ENCODE results near the gene PF4V1. TPM values are rescaled to one million over a fixed set of nuclear protein-coding genes. Genes with fewer than 3 reads are reported as not detected.

The PF4V1 gene
- total RNA-seq, 3 donors from 2014 or later: not detected

DNA sequence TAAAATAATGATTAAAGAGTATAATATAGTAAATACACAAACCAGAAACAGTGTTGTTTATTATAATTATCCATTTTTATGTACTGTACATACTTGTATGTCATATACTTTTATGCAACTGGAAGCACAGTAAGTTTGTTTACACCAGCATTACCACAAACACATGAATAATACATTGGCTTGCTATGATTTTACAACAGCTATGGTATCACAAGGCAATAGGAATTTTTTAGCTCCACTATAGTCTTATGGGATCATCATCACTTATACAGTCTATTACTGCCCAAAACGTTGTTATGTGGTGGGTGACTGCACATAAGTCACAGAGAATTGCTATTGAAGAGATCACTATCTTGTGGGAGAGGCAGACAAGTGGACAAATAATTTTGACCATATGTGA, 1.8 kb upstream of the PF4V1 start:
- intact Hi-C loops (cut with DNase I; ENCODE audit: low total_unique reads): no loop called here
- Histone ChIP-seq H3K4me3 (no peak overlapping the region), H3K9me3 (no peaks in the 10 kb centered on the region), H3K4me1 (no peaks in the 10 kb centered on the region), H3K27ac (no peak overlapping the region), H3K27me3 (no peaks in the 10 kb centered on the region), H3K36me3 (no peaks in the 10 kb centered on the region)
- no peak for DNase-seq (ENCODE audit: low spot score in 2 of 2)
- TF ChIP-seq POLR2AphosphoS5 (IDR thresholded peaks at IDR 0.05): no peak
- TF ChIP-seq POLR2A (IDR thresholded peaks at IDR 0.05): no peak
- TF ChIP-seq, protein P1, sequence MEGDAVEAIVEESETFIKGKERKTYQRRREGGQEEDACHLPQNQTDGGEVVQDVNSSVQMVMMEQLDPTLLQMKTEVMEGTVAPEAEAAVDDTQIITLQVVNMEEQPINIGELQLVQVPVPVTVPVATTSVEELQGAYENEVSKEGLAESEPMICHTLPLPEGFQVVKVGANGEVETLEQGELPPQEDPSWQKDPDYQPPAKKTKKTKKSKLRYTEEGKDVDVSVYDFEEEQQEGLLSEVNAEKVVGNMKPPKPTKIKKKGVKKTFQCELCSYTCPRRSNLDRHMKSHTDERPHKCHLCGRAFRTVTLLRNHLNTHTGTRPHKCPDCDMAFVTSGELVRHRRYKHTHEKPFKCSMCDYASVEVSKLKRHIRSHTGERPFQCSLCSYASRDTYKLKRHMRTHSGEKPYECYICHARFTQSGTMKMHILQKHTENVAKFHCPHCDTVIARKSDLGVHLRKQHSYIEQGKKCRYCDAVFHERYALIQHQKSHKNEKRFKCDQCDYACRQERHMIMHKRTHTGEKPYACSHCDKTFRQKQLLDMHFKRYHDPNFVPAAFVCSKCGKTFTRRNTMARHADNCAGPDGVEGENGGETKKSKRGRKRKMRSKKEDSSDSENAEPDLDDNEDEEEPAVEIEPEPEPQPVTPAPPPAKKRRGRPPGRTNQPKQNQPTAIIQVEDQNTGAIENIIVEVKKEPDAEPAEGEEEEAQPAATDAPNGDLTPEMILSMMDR (IDR thresholded peaks at IDR 0.05): no peak

DNA sequence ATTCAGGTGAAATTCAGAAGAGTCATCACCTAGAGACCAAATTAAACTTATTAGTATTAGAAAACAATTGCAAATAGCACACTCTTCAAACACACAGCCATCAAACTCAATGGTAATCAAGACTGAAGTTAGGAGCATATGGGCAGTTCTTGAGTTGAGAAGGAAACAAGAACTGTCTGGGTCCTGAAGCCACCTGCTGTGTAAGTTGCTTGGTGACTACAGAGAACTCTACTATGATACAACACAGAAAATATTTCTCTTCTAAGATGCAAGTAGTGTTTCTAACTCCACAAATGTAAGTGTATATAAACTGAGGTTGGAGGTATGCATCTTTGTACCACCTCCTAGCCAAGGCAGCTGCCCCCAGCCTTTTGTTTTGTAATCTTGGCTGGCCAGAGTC, 325 bp upstream of the PF4V1 start:
- TF ChIP-seq POLR2AphosphoS5 (IDR thresholded peaks at IDR 0.05): no peak
- no peak for TF ChIP-seq POLR2A (IDR thresholded peaks at IDR 0.05)
- TF ChIP-seq, protein P1 (IDR thresholded peaks at IDR 0.05): no peak
- no peaks in the 10 kb centered on the region for H3K9me3 ChIP-seq
- no peaks in the 10 kb centered on the region for H3K36me3 ChIP-seq
- peak overlapping the region in 1 of 3 donors; percentile 58 for H3K4me3 ChIP-seq
- H3K4me1 ChIP-seq: no peaks in the 10 kb centered on the region
- intact Hi-C loops (cut with DNase I; ENCODE audit: low total_unique reads): no loop called here
- DNase-seq (ENCODE audit: low spot score in 2 of 2): no peak
- H3K27ac ChIP-seq: no peak overlapping the region
- H3K27me3 ChIP-seq: no peaks in the 10 kb centered on the region

DNA sequence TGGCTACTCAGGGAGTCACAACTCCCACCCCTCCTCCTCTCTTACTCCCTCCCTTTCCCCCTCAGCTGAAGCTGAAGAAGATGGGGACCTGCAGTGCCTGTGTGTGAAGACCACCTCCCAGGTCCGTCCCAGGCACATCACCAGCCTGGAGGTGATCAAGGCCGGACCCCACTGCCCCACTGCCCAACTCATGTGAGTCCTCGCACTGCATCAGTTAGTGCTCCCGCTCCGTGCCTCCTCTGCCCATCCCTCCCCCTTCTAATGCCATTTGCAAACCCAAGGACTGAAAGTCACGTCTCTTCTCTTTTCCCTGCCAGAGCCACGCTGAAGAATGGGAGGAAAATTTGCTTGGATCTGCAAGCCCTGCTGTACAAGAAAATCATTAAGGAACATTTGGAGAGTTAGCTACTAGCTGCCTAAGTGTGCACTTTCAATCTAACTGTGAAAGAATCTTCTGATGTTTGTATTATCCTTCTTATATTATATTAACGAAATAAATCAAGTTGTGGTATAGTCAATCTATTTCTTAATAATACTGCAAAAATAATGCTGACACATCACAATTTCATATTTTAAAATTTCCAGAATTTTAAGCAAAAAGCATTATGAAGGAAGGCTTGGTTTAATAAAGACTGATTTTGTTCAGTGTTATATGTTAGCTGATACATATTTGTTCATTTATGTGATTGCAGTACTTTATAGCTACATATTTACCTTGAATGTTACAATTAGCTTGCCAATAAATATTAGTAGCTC, 800 bp downstream of the PF4V1 start:
- Histone ChIP-seq H3K36me3 (no peaks in the 10 kb centered on the region), H3K4me3 (peak overlapping the region in 2 of 3 donors; percentile 38 to 58), H3K4me1 (no peaks in the 10 kb centered on the region), H3K27ac (no peak overlapping the region), H3K9me3 (no peaks in the 10 kb centered on the region), H3K27me3 (no peaks in the 10 kb centered on the region)
- TF ChIP-seq POLR2A (IDR thresholded peaks at IDR 0.05) (no peak), POLR2AphosphoS5 (IDR thresholded peaks at IDR 0.05) (no peak)
- TF ChIP-seq, protein P1 (IDR thresholded peaks at IDR 0.05): no peak
- no peak for DNase-seq (ENCODE audit: low spot score in 2 of 2)
- intact Hi-C loops (cut with DNase I; ENCODE audit: low total_unique reads): no loop called here

DNA sequence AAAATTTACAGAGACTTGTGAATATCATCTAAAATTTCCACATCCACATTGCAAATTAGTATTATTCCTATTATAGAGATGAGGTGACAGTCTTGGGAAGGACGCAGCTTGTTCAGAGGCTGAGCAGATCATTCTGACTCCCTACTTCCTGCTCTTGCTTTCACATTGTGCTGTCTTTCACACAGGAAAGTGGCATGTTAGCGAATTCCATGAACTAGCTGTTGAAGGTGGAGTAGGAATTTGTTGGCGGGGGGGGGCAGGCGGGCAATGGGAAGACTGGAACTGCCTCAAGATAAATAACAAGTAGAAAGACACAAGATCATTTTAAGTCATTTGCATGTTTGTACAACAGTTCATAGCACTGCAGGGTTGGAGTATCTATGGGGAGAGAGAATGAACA, 2.3 kb downstream of the PF4V1 start:
- intact Hi-C loops (cut with DNase I; ENCODE audit: low total_unique reads): no loop called here
- no peaks in the 10 kb centered on the region for H3K4me1 ChIP-seq
- no peaks in the 10 kb centered on the region for H3K9me3 ChIP-seq
- no peaks in the 10 kb centered on the region for H3K36me3 ChIP-seq
- H3K27ac ChIP-seq: no peak overlapping the region
- TF ChIP-seq POLR2AphosphoS5 (IDR thresholded peaks at IDR 0.05) (no peak), POLR2A (IDR thresholded peaks at IDR 0.05) (no peak)
- TF ChIP-seq, protein P1 (IDR thresholded peaks at IDR 0.05): no peak
- H3K27me3 ChIP-seq: no peaks in the 10 kb centered on the region
- no peak for DNase-seq (ENCODE audit: low spot score in 2 of 2)
- no peak overlapping the region for H3K4me3 ChIP-seq

DNA sequence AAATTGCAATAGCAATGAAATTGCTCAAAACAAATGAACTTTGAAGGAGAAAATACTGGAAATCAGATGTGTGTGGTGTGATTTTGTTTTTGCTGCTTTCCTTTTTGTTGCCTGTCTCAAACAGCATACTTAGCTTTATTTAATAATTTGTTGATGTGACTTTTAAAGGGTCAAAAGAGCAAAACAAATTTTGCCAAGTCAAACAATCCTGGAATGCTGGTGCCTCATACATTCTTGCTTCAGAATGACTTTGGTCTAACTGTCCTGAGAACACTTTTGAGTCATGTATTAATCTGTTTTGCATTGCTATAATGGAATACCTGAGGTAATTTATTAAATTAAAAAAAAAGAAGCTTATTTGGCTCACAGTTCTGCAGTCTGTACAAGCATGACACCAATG, 3.4 kb downstream of the PF4V1 start:
- no peak overlapping the region for H3K27ac ChIP-seq
- intact Hi-C loops (cut with DNase I; ENCODE audit: low total_unique reads): no loop called here
- H3K9me3 ChIP-seq: no peaks in the 10 kb centered on the region
- no peak for TF ChIP-seq POLR2AphosphoS5 (IDR thresholded peaks at IDR 0.05)
- TF ChIP-seq POLR2A (IDR thresholded peaks at IDR 0.05): no peak
- TF ChIP-seq, protein P1 (IDR thresholded peaks at IDR 0.05): no peak
- DNase-seq (ENCODE audit: low spot score in 2 of 2): no peak
- no peaks in the 10 kb centered on the region for H3K36me3 ChIP-seq
- H3K27me3 ChIP-seq: no peaks in the 10 kb centered on the region
- no peak overlapping the region for H3K4me3 ChIP-seq
- H3K4me1 ChIP-seq: no peaks in the 10 kb centered on the region

All from breast epithelium (tissue), 4 donors.